Measurements from ENCODE around the gene CFAP77.

CFAP77 gene

GRCh38 chr9:132410642-132411041, 631 bp downstream of the CFAP77 start:
- DNase-seq = no peak

GRCh38 chr9:132411091-132411508, 1.1 kb downstream of the CFAP77 start:
- peak; percentile 14 for DNase-seq

GRCh38 chr9:132412089-132412488, 2.1 kb downstream of the CFAP77 start:
- peak; percentile 10 for DNase-seq

GRCh38 chr9:132413926-132414325, 3.9 kb downstream of the CFAP77 start:
- DNase-seq = no peak

- no peak for DNase-seq
These were observed 4.7 kb downstream of the CFAP77 start for GRCh38 chr9:132414731-132415130.

- no peak for DNase-seq
These were observed 5.2 kb downstream of the CFAP77 start for GRCh38 chr9:132415181-132415580.

GRCh38 chr9:132418726-132419363, 8.8 kb downstream of the CFAP77 start:
- DNase-seq = no peak

DNA sequence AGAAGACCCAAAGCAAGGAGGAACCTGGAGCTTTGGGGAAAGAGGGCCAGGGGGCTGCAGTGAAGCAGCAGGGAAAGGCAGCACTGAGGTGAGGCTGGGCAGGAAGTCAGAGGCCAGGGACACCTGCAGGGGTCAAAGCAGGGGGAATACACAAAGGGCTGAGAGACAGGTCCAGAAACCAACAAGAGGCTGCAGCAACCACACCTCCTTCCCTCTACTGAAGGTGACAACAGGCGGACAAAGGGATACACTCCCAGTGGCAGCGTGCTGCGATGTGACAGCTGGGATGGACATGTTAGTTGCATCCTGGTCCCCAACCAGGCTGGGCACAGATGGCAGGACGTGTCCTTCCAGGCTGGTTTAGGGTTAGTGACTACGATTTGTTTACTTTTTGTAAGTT, 12.6 kb downstream of the CFAP77 start:
- no peak for DNase-seq

GRCh38 chr9:132423503-132423902, 13.5 kb downstream of the CFAP77 start:
- DNase-seq = no peak

DNA sequence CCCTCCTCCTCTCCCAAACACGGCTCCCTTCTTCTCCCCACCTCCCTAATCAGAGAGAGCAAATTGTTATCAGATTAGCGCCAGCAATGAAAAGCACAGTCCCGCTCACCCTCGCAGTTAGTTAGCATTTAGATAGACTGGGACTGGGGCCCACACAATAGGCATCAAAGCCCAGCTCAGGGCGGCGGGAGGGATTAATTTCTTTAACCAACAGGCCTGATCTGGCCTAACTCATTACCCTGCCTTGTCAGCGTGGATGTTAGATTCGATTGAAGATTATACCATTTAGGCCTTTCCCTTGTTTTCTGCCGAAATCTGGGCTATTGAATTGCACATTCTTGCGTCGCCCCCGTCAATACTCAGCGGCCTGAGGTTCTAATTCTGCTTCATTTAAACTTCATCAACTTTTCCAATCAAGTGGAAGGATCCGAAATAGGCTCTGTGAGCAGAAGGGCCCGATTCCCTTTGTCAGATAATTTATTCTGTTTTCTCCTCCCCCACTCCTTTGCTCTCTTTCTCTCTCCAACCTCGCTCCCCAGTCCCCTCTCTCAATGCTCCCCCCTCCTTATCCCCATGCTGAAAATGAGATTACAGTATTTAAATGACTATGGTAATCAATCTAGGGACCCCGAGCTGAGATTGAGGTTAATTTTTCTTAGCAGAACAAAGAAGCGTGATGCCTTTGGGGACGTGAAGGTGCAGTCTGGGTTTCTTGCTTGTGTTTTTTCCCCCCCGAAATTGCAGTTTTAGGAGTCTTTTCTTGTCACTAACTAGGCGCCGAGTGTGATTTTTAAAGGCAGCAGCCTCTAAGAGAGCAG, 15.1 kb downstream of the CFAP77 start:
- DNase-seq = no peak

- DNase-seq = no peak
These were observed 15.7 kb downstream of the CFAP77 start for GRCh38 chr9:132425675-132426062.

GRCh38 chr9:132426639-132427414, 16.8 kb downstream of the CFAP77 start:
- no peak for DNase-seq

DNA sequence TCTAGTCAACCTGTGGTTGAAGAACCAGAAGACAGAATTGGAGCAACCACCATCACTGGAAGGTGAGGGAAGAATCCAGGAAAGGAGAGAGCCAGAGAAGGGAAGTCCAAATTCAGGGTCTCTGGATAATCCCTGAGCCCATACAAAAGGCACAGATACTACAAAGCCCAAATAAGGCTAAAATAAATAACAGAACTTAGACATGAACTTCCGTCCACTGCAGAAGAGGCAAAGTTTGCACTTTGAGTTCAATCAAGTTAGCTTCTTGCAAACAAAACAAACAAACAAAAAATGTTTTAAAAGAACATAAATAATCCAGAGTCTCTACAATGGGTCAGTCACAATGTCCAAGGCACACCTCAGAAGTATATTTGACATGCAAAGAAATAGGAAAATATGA, 21.0 kb downstream of the CFAP77 start:
- no peak for DNase-seq

GRCh38 chr9:132434881-132435280, 24.9 kb downstream of the CFAP77 start:
- no peak for DNase-seq

DNA sequence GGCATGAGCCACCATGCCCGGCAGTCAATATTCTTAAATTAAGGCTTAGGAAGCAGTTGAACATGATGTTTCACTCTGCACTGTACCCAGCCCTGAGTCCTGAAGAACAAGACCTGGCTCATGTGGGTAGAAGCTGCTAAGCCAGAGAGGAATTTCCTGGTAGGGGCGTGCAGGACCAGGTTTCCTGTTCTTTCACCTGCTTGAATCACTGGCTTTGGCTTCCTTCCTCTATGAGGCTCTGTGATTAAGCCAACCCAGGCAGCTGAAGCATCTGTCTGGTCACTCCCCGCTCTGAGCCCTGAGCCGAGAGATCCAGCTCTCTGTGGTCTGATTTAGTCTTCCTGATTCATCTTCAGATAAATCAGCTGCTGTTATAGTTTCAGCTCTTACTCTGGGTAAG, 29.1 kb downstream of the CFAP77 start:
- DNase-seq = no peak

GRCh38 chr9:132440735-132441134, 30.7 kb downstream of the CFAP77 start:
- DNase-seq = no peak

- no peak for DNase-seq
These were observed 31.4 kb downstream of the CFAP77 start for GRCh38 chr9:132441404-132441803.

DNA sequence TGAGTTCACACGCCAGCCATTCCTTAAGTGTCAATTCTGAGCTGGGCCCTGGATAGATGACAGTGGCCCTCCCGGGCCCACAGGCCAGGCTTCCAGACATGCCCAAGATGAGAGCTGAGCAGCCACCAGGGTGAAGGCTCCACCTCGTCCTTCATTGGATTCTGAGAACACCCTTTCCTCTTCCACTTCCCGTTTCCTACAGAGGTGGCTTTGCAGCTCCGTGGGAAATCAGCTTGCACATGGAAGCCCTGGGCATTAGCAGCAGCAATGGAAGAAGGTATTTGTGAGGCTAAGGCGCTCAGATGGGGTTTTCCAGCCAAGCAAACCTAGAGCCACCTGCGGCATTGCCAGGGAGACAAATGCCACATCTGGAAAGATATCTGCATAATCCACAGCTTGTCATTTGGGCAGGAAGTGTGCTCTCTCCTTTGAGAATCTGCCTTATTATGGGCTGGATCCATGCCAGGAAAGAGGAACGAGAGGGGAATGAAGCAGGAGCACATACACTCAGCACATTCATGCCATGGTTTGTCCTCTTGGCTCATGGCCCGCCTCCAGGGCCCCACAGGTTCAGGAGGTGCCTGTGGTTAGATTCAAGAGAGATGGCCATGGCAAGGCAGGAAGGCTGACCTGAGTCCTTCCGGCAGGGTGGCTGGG, 34.1 kb downstream of the CFAP77 start:
- DNase-seq = no peak

DNA sequence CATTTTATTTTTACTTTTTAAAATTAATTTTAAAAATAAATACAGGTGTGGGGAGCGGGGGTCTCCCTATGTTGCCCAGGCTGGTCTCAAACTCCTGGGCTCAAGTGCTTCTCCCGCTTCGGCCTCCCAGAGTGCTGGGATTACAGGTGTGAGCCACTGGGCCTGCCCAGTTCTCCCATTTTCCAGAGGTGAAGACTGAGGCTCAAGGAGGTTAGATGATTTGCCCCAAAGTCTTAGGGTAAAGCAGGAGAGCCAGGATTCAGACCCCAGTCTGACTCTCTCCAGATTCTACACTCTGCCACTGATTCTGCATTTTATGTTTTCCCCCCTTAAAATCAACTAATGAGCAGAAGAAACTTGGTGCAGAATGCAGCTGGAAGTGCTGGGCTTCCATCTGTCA, 36.9 kb downstream of the CFAP77 start:
- DNase-seq = no peak

GRCh38 chr9:132447346-132447745, 37.3 kb downstream of the CFAP77 start:
- DNase-seq = no peak

DNA sequence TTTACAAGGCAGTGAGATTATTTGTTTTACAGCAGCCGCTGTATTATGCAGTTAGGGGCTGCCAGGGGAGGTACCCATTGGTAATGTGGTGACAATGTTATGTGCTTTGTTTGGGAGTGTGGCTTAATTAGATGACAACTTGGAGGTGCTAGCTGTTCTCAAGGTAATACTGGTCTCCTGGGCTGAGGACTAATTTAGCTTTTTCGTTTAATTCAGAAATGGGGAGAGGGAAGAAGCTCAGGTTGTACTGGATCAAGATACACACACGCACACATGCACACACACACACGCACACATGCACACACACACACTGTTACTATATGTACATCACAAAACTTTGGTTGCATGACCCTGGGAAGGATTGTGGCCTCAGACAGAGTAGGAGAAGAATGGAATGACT, 37.9 kb downstream of the CFAP77 start:
- no peak for DNase-seq

- no peak for DNase-seq
These were observed 41.3 kb downstream of the CFAP77 start for GRCh38 chr9:132451276-132451675.

- DNase-seq = no peak
These were observed 46.2 kb downstream of the CFAP77 start for GRCh38 chr9:132456241-132456640.

Measured in kidney glomerular epithelial cell (primary cell).